GM19193 (cell line): ENCODE results near the gene EPB41L3.

Experiments used
- POLR2A ChIP-seq: IDR thresholded peaks from 4 replicates; pipeline ENCODE4 v1.6.1; 2011; ENCODE audit not compliant: insufficient read depth, insufficient read length; ENCODE audit errors: extremely low read depth

Gene EPB41L3

DNA sequence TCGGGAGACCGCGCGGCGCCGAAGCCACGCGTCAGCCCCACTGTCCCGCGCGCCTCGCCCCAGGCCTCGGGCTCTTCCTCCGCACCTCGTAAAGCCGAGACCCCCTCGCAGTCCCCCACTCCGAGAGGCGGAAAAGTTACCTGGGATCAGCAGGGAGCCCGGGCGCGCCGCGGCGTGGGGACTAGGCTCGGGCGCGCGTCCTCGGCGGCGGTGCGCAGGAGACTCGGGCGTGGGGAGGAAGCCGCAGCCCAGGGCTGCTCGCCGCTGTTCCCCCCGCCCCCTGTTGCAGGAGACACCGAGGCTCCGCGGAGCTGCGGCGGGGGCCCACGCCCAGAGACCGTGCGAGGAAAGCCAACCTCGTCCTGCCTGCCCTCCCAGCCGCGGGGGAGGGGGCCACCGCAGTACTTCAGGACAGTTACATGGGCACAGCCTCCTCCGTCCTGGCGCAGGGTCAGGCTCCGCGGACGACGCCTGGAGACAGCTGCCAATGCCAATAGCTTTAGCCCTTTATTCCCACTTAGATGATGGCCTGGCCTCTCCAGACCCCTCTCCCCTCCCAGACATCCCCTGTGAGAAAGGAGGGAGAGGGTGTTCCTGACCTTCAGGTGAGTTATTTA is at the start of gene EPB41L3:
Gene EPB41L3, minus strand, starts transcription at position 225 of the 617 bp plus-strand sequence. CDS start 54,814 bp downstream, outside the sequence.
- no peak for TF ChIP-seq POLR2A

DNA sequence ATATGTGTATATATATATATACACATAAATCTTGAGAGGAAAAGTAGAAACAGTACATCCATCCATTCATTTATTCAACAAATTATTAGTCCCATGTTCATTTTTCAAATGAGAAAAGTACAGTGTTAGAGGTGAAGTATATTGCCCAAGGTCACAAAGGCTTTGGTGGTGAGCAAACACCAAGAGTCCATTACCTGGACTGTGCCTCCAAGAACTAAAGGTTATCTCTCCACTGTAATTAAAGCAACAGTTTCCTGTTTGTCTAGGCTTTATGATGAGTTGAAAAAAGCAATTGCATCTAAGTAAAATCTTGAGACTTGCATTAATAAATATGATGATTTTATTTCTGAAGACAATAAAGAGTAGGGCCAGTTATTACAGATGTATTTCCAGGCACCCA is 44.7 kb upstream of the EPB41L3 start:
- no peak for TF ChIP-seq POLR2A

DNA sequence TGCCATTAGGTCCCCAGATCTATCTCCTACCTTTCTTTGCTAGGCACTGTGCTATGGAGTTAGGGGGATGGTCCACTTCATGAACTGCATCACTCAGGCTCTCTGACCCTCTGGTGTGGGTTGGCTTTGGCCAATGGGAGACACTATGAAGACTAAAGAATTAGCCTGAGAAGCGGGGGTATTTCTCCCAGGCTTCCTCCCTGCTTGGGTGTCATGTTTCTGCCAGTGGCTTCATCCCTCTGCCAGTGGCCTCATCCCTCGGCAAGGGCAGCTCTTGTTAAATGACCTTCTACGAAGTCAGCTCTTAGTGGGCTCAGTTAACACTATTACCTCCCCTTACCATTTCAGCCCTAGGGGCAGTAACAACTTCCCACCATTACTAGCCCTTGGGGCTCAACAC is 41.9 kb upstream of the EPB41L3 start:
- no peak for TF ChIP-seq POLR2A

DNA sequence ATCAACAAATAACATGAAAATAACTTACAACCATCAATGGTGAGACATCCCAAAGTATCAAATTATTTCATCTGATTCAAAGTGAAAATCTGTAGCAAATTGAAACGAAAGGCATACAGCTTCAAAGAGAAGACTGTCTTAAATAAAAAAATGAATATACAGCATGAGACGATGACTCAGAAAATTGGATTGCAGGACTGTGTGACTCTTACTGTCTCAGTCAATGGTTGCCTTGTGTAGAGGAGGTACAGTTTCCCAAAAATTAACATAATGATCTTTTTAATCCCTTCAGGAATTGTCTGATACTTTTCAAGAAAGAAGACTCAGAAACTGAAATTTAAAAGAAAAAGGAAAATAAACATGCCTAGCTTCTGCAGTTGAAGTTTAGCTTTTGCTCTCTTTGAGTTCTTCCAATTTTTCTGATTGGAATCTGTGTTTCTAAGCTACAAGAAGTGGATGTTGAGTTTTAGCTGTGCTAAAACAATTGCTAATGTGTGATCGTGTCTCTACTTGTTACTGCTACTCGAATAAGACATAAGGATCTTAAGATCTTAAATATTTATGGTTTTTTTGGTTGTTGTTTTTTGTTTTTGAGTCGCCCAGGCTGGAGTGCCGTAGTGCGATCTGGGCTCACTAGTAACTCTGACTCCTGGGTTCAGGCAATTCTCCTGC is 41.1 kb upstream of the EPB41L3 start:
- no peak for TF ChIP-seq POLR2A

DNA sequence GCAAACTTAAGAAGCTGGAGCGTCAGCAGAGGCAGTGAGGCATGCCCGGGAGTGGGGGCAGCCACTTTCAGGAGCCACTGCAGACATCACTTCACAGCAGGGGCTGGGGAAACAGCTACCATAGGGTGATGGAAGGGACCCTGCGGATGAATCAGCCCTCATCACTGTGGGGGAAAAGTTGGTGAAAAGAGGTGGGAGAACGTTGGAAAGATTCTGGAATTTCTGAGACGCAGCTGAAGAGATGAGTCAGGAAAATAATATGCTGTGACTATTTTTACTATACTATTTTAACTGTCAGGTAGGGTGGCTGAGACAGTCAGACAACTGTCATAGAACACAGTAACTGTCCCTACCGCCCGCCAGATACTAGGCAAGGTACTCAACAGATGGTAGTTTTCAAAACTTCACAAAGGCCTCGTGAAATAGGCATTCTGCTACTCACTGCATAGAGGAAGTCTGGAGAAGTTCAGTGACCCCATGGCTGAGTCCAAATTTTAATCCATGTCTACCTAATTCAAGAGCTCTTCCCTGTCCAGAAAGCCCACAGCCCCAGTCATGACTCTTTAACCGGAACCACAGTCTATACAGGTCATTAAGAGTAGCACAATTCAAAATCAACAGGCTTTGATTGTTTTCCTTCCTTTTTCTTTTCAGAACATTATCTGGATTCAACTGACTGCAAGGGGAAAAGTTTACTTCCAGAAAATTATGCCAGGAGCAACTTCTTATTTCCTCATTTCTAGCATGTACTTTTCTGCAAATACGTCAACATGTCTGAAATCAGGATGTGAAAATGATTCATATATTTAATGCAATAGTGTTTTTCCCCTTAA is 39.3 kb upstream of the EPB41L3 start:
- TF ChIP-seq POLR2A: no peak

DNA sequence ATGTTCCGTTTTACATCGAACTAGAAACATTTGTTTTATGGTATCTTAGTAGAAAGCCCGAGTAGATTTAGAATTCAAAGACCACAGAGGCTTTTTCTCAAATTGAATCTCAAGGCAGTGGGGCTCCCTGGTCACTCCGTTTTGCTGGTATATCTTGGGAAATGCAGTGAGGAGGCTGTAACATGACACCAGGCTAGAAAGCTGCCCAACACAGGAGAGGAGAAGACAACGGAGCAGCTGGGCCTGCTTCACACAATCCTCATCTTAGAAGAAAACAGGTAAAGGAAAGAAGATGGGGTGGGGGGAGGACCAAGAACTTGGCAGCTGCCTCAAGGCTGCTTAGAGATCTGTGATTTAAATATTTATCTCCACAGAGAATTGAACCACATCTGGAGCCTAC is 38.3 kb upstream of the EPB41L3 start:
- no peak for TF ChIP-seq POLR2A

DNA sequence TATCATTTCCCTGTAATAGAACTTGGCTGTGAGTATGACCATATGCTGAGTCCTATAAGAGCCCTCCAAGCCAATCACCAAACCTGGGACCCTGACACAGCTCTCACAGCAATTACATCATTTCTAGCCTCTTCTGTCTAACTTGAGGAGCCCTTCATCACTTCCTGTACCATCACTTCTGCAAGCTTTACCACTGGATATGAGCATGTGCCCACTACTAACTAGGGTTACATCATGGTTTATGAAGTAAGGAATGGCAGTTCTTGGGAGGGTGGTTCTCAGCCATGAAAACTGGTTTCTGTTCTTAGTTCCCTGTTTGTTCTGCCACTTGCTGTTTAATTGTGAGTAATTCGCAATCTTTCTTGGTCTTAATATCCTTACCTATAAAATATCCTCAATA is 31.0 kb upstream of the EPB41L3 start:
- TF ChIP-seq POLR2A: no peak

DNA sequence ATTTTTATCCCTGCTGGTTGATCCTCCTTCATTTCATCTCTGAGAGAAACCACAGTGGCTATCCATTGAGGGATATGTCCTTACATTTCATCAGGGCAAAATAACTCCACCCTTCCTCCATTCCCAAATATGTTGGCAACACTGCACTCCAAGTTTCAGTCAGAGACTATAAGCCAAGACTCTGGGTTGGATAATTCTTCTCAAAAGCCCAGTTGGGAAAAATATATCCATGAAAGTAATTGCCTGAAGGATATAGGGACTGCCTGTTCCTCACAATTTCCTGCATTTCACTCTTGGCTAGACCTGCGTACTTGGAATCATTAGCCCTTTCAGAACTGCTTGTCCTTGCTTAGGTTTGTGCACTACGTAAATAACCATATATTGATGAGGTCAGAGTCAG is 27.9 kb upstream of the EPB41L3 start:
- no peak for TF ChIP-seq POLR2A

DNA sequence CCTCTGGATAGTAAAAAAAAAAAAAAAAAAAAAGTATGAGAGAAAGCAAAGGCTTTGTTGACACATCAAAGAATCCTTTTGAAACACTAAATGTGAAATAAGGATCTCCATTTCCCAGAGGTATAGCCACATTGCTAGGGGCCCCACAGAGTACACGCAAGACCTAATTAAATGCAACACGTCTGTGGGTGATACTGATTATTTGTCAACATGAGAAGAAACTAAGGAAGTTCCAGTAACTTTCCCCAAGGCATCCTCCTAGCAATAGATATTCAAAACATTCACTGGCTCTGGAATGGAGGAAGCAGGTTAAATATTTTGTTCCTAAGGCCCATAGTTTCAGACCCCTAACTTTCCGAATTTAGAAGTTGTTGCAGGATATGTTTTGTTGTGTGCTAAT is 24.6 kb upstream of the EPB41L3 start:
- TF ChIP-seq POLR2A: no peak

DNA sequence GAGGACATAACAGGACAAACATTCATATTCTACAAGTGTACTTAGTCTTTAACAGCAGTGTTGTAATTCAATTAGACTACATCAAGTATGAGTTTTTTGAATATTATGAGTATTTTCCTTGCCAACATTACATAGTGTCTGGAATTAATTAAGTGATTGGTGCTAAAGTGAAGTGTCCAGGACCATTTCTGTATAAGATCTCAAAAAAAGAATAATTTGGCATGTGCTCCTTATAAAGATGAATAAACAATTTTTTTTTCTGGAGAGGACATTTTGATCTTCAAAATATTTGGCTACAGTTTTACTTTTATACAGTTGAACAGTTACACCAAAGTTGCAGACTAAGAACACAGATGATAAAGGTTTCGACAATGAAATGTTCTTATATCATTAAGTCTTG is 15.1 kb upstream of the EPB41L3 start:
- TF ChIP-seq POLR2A: no peak

DNA sequence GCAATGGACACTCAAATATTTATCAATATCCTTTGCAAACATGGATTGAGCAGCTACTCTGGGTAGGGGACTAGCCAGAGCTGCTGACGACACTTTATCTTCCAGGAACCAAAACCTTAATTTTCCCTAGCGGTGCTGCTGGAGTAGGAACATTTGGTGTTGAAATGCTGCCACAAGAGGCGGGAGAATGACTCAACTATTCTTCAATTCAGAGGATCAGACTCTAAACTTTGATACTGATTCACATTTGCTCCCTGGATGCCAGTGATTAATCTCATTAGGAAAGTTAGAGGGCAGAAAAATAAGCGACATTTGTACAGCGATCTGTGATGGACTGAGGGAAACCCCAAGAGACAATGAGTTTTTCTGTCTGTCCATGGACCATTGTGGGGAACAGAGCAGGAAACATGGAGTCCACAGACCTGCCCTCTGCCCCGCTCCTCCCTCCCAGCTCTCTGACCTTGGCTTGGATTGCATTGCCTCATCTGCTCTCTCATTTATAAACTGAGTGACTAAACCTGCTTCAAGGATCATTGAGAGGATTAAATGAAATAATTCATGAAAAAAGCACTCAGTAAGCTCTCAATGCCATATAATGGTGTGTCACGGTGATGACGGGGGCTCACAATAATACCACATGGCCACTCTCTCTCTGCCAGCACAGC is 12.6 kb upstream of the EPB41L3 start:
- no peak for TF ChIP-seq POLR2A

DNA sequence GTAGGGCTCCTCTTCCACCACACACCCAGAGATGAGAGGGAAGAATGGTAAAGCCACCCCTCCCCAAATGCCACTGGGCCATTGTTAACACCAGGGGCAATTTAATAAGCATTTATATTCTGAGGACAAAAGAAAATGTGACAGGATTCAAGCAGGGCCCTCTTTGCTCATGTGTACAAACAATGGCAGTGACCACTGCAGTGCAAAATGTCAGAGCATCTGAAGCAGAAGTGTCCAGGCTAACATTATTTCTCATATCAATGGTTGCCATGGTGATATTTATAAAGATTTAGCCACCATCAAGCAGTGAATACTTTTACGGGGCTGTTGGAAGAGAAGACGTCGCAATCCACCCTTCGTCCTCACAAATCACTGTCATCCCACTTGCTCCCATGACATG is 10.8 kb upstream of the EPB41L3 start:
- TF ChIP-seq POLR2A: no peak

DNA sequence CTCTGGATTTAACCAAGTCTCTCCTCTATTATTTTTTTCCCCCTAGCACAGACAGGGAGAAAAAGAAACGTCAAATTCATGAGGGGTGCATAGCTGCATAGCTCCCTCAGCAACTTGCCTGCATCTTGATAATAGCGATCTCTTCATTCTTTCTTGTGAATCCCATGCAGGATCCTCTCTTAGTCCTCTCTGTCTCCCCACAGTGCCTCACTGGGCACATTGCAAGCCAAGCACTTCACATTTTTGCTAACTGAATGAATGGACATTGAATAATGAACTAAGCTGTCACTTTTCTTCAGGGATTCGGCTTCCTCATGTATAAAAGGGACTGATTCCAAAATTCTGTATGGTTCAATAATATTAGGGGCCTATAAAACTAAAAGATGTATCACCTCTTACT is 2.9 kb upstream of the EPB41L3 start:
- TF ChIP-seq POLR2A: no peak

DNA sequence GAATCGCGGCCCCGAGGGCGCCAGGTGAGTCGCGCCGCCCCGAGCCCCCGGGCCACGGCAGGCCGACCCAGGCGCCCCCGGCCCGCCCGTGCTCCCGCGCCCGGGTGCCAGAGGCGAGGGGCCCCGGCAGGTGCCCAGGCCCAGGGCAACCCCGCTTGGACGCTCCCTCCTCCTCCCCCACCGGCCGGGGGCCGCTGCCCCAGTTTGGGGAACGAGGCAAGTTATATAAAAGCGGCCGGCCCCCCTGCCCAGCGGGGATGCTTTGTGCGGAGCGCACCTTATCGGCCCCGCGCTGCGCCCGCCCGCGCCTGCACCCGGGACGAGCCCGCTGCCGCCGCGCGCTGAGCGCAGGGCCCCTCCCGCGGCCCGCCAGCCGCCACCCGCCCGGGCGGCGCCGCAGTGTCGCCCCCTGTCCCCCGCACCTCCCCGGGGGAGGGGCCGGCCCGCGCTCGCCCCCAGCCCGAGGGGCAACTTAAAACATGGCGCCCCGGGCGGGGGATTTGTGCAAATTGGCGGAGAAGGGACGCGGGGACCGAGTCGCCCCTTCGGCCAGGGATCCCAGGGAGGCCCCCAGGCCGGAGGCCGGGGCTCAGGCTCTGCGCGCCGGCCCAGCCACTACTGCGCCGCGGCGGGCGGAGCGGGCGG is 639 bp downstream of the EPB41L3 start:
- TF ChIP-seq POLR2A: no peak
